Fibroblast of pulmonary artery (primary cell): ENCODE results near the gene PDHX.
A peak's percentile ranks its signal among the peaks of the same experiment; 100 is the strongest.
"Not testable (repeated sequence)": the region's sequence is repeated elsewhere in the genome, so short reads cannot be mapped to it uniquely, and the experiment has no call there.

Experiments
- DNase-seq: peaks from one replicate; pipeline ENCODE4 v3.0.0-alpha.2; 2010; ENCODE audit warnings: low read depth
- H3K4me3 ChIP-seq: replicated peaks from 2 replicates; pipeline ENCODE4 v1.5.1; 2011; ENCODE audit warnings: low read depth, mild to moderate bottlenecking, control low read depth, low read length, moderate library complexity
- CTCF ChIP-seq: IDR thresholded peaks from 2 replicates; pipeline ENCODE4 v1.5.1; 2011; ENCODE audit warnings: mild to moderate bottlenecking, control low read depth, low read length, inconsistent platforms; ENCODE audit errors: missing control alignments

PDHX gene

GRCh38 chr11:34886609-34887008 lies 29.8 kb upstream of the PDHX start:
- no peak overlapping the region for H3K4me3 ChIP-seq
- TF ChIP-seq CTCF = no peak
- DNase-seq = no peak

GRCh38 chr11:34887260-34887659 lies 29.2 kb upstream of the PDHX start:
- TF ChIP-seq CTCF = no peak
- no peak for DNase-seq
- H3K4me3 ChIP-seq = no peak overlapping the region

GRCh38 chr11:34890089-34890488 lies 26.3 kb upstream of the PDHX start:
- peak; percentile 40 for TF ChIP-seq CTCF
- DNase-seq = peak; percentile 17

GRCh38 chr11:34890812-34891211 lies 25.6 kb upstream of the PDHX start:
- H3K4me3 ChIP-seq = no peak overlapping the region
- DNase-seq = peak; percentile 71
- peak; percentile 49 for TF ChIP-seq CTCF

More at GRCh38 chr11:34890089-34890488, 26.3 kb upstream of the PDHX start:
- H3K4me3 ChIP-seq = no peak overlapping the region

GRCh38 chr11:34891611-34892010 lies 24.8 kb upstream of the PDHX start:
- no peak overlapping the region for H3K4me3 ChIP-seq
- no peak for DNase-seq
- no peak for TF ChIP-seq CTCF

GRCh38 chr11:34893416-34893815 lies 23.0 kb upstream of the PDHX start:
- no peak for DNase-seq
- H3K4me3 ChIP-seq = no peak overlapping the region
- no peak for TF ChIP-seq CTCF

- not testable (repeated sequence) for H3K4me3 ChIP-seq, DNase-seq
Measured at GRCh38 chr11:34896191-34896590, 20.2 kb upstream of the PDHX start.
